H9 (cell line): ENCODE results near the gene IQCM. TPM values are rescaled to one million over a fixed set of nuclear protein-coding genes. Genes with fewer than 3 reads are reported as not detected.

Source experiments
- DNase-seq: peaks from one replicate; pipeline ENCODE4 v3.0.0-alpha.2; 2017
- H2AFZ ChIP-seq: one replicate; pipeline ENCODE4 v1.6.1; 2013; ENCODE audit warnings: mild to moderate bottlenecking, low read length, control low read depth, moderate library complexity
- H2AK5ac ChIP-seq: 2 replicates; pipeline ENCODE4 v1.6.1; 2013; ENCODE audit warnings: low read length, control low read depth, mixed read lengths; ENCODE audit not compliant: insufficient read length
- H2BK120ac ChIP-seq: one replicate; pipeline ENCODE4 v1.6.1; 2013; ENCODE audit warnings: low read depth, mild to moderate bottlenecking, low read length, control low read depth, inconsistent platforms; ENCODE audit not compliant: poor library complexity, severe bottlenecking
- H2BK12ac ChIP-seq: 2 replicates; pipeline ENCODE4 v1.6.1; 2013; ENCODE audit warnings: low read length, control low read depth, mixed read lengths, low read depth; ENCODE audit not compliant: insufficient read length
- H2BK15ac ChIP-seq: 2 replicates; pipeline ENCODE4 v1.6.1; 2013; ENCODE audit warnings: low read depth, low read length, control low read depth
- H2BK20ac ChIP-seq: one replicate; pipeline ENCODE4 v1.6.1; 2013; ENCODE audit warnings: low read depth, mild to moderate bottlenecking, low read length, control low read depth, inconsistent platforms; ENCODE audit not compliant: poor library complexity, severe bottlenecking
- H2BK5ac ChIP-seq: 2 replicates; pipeline ENCODE4 v1.6.1; 2013; ENCODE audit warnings: low read length, control low read depth, mixed read lengths; ENCODE audit not compliant: insufficient read length
- H3K14ac ChIP-seq: 2 replicates; pipeline ENCODE4 v1.6.1; 2013; ENCODE audit warnings: low read length, control low read depth; ENCODE audit not compliant: insufficient read depth
- H3K18ac ChIP-seq: 2 replicates; pipeline ENCODE4 v1.6.1; 2013; ENCODE audit warnings: low read depth, mild to moderate bottlenecking, mixed read lengths, low read length, control low read depth; ENCODE audit not compliant: insufficient read length
- H3K23ac ChIP-seq: 2 replicates; pipeline ENCODE4 v1.6.1; 2013; ENCODE audit warnings: low read length, control low read depth, mixed read lengths, low read depth; ENCODE audit not compliant: insufficient read length
- H3K23me2 ChIP-seq: 2 replicates; pipeline ENCODE4 v1.6.1; 2013; ENCODE audit warnings: low read depth, mild to moderate bottlenecking, mixed read lengths, low read length, control low read depth; ENCODE audit not compliant: insufficient read length, poor library complexity, severe bottlenecking
- H3K27ac ChIP-seq: 2 replicates; pipeline ENCODE4 v1.5.1; 2013; ENCODE audit warnings: low read length, control low read depth, mixed read lengths, low read depth; ENCODE audit not compliant: insufficient read length
- H3K27me3 ChIP-seq: 2 replicates; pipeline ENCODE4 v1.6.1; 2013; ENCODE audit warnings: low read length, control low read depth, inconsistent platforms; ENCODE audit not compliant: insufficient read depth
- H3K4ac ChIP-seq: 2 replicates; pipeline ENCODE4 v1.6.1; 2013; ENCODE audit warnings: low read depth, mild to moderate bottlenecking, control low read depth, inconsistent platforms, low read length, moderate library complexity
- H3K4me1 ChIP-seq: 2 replicates; pipeline ENCODE4 v1.6.1; 2013; ENCODE audit warnings: low read length, control low read depth, inconsistent platforms; ENCODE audit not compliant: insufficient read depth
- H3K4me2 ChIP-seq: 2 replicates; pipeline ENCODE4 v1.6.1; 2013; ENCODE audit warnings: low read length, control low read depth, mixed read lengths; ENCODE audit not compliant: insufficient read length, insufficient read depth
- H3K56ac ChIP-seq: 2 replicates; pipeline ENCODE4 v1.6.1; 2013; ENCODE audit warnings: low read depth, mild to moderate bottlenecking, mixed read lengths, low read length, control low read depth; ENCODE audit not compliant: insufficient read length
- H3K79me1 ChIP-seq: 2 replicates; pipeline ENCODE4 v1.6.1; 2013; ENCODE audit warnings: low read depth, mild to moderate bottlenecking, moderate library complexity, low read length, control low read depth, inconsistent platforms; ENCODE audit not compliant: insufficient read depth, poor library complexity, severe bottlenecking
- H3K79me2 ChIP-seq: 2 replicates; pipeline ENCODE4 v1.6.1; 2013; ENCODE audit warnings: low read length, control low read depth, inconsistent platforms; ENCODE audit not compliant: insufficient read depth
- H3K9ac ChIP-seq: 2 replicates; pipeline ENCODE4 v1.6.1; 2013; ENCODE audit warnings: low read length, control low read depth, mixed read lengths; ENCODE audit not compliant: insufficient read length; ENCODE audit errors: extremely low read depth
- H3K9me3 ChIP-seq: one replicate; pipeline ENCODE4 v1.6.1; 2013; ENCODE audit warnings: low read depth, low read length, inconsistent platforms; ENCODE audit not compliant: control insufficient read depth
- H3T11ph ChIP-seq: one replicate; pipeline ENCODE4 v1.6.1; 2013; ENCODE audit warnings: mild to moderate bottlenecking, low read length, control low read depth, inconsistent platforms
- H4K20me1 ChIP-seq: one replicate; pipeline ENCODE4 v1.6.1; 2013; ENCODE audit not compliant: control insufficient read depth, insufficient read length, insufficient read depth
- H4K5ac ChIP-seq: 2 replicates; pipeline ENCODE4 v1.6.1; 2013; ENCODE audit warnings: low read depth, mild to moderate bottlenecking, mixed read lengths, low read length, control low read depth; ENCODE audit not compliant: insufficient read length
- H4K8ac ChIP-seq: replicated peaks from 2 replicates; pipeline ENCODE4 v1.6.1; 2013; ENCODE audit warnings: low read length, control low read depth, mixed read lengths, low read depth; ENCODE audit not compliant: insufficient read length
- H4K91ac ChIP-seq: 2 replicates; pipeline ENCODE4 v1.6.1; 2013; ENCODE audit warnings: low read depth, mild to moderate bottlenecking, moderate library complexity, mixed read lengths, low read length, control low read depth; ENCODE audit not compliant: insufficient read length
- H3K27ac Mint-ChIP-seq, 3 experiments: 2 replicates in 2 of 3; 3 replicates in 1 of 3; pipeline ENCODE4 v1.8.0; 2020 to 2021; ENCODE audit warnings: mixed read lengths in 3 of 3, mild to moderate bottlenecking in 1 of 3, moderate library complexity in 1 of 3
- H3K27me3 Mint-ChIP-seq: 2 replicates; pipeline ENCODE4 v1.8.0; 2021; ENCODE audit warnings: low read depth, mild to moderate bottlenecking, moderate library complexity, mixed read lengths
- H3K36me3 Mint-ChIP-seq, 3 experiments: 2 replicates in 2 of 3; 3 replicates in 1 of 3; pipeline ENCODE4 v1.8.0; 2020 to 2021; ENCODE audit warnings: low read depth in 3 of 3, mixed read lengths in 3 of 3; ENCODE audit not compliant: insufficient read depth in 1 of 3
- H3K4me1 Mint-ChIP-seq, 2 experiments: 2 replicates each; pipeline ENCODE4 v1.8.0; 2020; ENCODE audit warnings: mixed read lengths in 2 of 2
- H3K4me3 Mint-ChIP-seq, 2 experiments: 2 replicates in 1 of 2; 3 replicates in 1 of 2; pipeline ENCODE4 v1.8.0; 2020 to 2021; ENCODE audit warnings: mild to moderate bottlenecking in 2 of 2, mixed read lengths in 2 of 2, moderate library complexity in 1 of 2
- H3K9me3 Mint-ChIP-seq, 2 experiments: 2 replicates in 1 of 2; 3 replicates in 1 of 2; pipeline ENCODE4 v1.8.0; 2020; ENCODE audit warnings: mild to moderate bottlenecking in 2 of 2, mixed read lengths in 2 of 2, moderate library complexity in 1 of 2
- CTCF ChIP-seq: fragments of 200-600 bp; sonication (generic); conservative IDR thresholded peaks from 3 replicates; pipeline ENCODE4 v1.8.0; 2021; ENCODE audit warnings: antibody characterized with exemption, mild to moderate bottlenecking
- total RNA-seq: library from RNA; stranded (reverse); gene quantifications from 2 replicates; pipeline ENCODE4 v1.2.1, GENCODE V29; 2021

IQCM gene
- total RNA-seq, 1 experiment from 2014 or later, result 0.15 TPM

GRCh38 chr4:149845743-149846142 lies 30.1 kb upstream of the IQCM start:
- Mint-ChIP-seq H3K27ac (no peak overlapping the region), H3K4me1 (peaks cover 5 to 7% of the 10 kb centered on the region in 2 experiments; a peak in 3 of 4 replicates), H3K36me3 (peaks cover 0 to 5% (median 3%) of the 10 kb centered on the region in 3 experiments; a peak in 3 of 7 replicates), H3K9me3 (peaks cover 10 to 12% of the 10 kb centered on the region in 2 experiments; a peak in 4 of 5 replicates), H3K27me3 (no peaks in the 10 kb centered on the region), H3K4me3 (no peak overlapping the region)
- Histone ChIP-seq H3K4me1 (no peaks in the 10 kb centered on the region), H3K9me3 (no peaks in the 10 kb centered on the region), H3K27me3 (no peaks in the 10 kb centered on the region), H3K23ac (no peak overlapping the region), H4K91ac (no peak overlapping the region), H4K5ac (no peak overlapping the region), H4K8ac (no peak overlapping the region), H3K4me2 (no peak overlapping the region), H2BK5ac (no peak overlapping the region), H2BK20ac (no peak overlapping the region), H3T11ph (no peak overlapping the region), H3K56ac (no peak overlapping the region), H3K79me1 (no peaks in the 10 kb centered on the region), H2AK5ac (no peak overlapping the region), H3K9ac (no peak overlapping the region), H2BK120ac (no peak overlapping the region), H2BK12ac (no peak overlapping the region), H3K27ac (no peak overlapping the region), H3K4ac (no peak overlapping the region), H3K79me2 (no peaks in the 10 kb centered on the region), H4K20me1 (no peaks in the 10 kb centered on the region), H3K23me2 (no peaks in the 10 kb centered on the region), H3K18ac (no peak overlapping the region), H2AFZ (no peak overlapping the region), H3K14ac (no peak overlapping the region), H2BK15ac (no peak overlapping the region)
- no peak for DNase-seq
- no peak for TF ChIP-seq CTCF
